HepG2 (cell line): Measurements from ENCODE around the gene BICRAL. TPM values are rescaled to one million over a fixed set of nuclear protein-coding genes. Genes with fewer than 3 reads are reported as not detected.

Source experiments
- CAMTA2 ChIP-seq: sonication (generic); formaldehyde crosslinking; IDR thresholded peaks from 2 replicates; pipeline ENCODE4 v1.4.0; 2020; ENCODE audit warnings: mild to moderate bottlenecking, missing genetic modification reagents, borderline replicate concordance
- CENPT ChIP-seq: sonication (generic); formaldehyde crosslinking; IDR thresholded peaks from 2 replicates; pipeline ENCODE4 v1.8.0; 2022; ENCODE audit warnings: low read depth, mild to moderate bottlenecking, moderate library complexity, missing genetic modification reagents
- HDAC1 ChIP-seq: sonication (generic); formaldehyde crosslinking; IDR thresholded peaks from 2 replicates; pipeline ENCODE4 v1.5.1; 2020; ENCODE audit warnings: mild to moderate bottlenecking, missing genetic modification reagents
- HNRNPK ChIP-seq: fragments of 200-400 bp; formaldehyde crosslinking; IDR thresholded peaks from 2 replicates; pipeline ENCODE4 v1.6.1; 2018; ENCODE audit warnings: low read length, low read depth, moderate library complexity, mild to moderate bottlenecking; ENCODE audit not compliant: poor library complexity, severe bottlenecking
- MEIS1 ChIP-seq: sonication (generic); formaldehyde crosslinking; IDR thresholded peaks from 2 replicates; pipeline ENCODE4 v1.9.0; 2021; ENCODE audit warnings: mild to moderate bottlenecking, missing genetic modification reagents, moderate library complexity, borderline replicate concordance
- MYC ChIP-seq: sonication (generic); formaldehyde crosslinking; IDR thresholded peaks from 2 replicates; pipeline ENCODE4 v1.9.0; 2021; ENCODE audit warnings: missing genetic modification reagents, borderline replicate concordance
- NFRKB ChIP-seq: fragments of 450-650 bp; IDR thresholded peaks from 2 replicates; pipeline ENCODE4 v1.6.1; 2017
- NKX3-1 ChIP-seq: sonication (generic); formaldehyde crosslinking; IDR thresholded peaks from 2 replicates; pipeline ENCODE4 v1.5.0; 2020; ENCODE audit warnings: missing genetic modification reagents
- STAT6 ChIP-seq: sonication (generic); formaldehyde crosslinking; IDR thresholded peaks from 2 replicates; pipeline ENCODE4 v1.4.0; 2020; ENCODE audit warnings: missing genetic modification reagents, mild to moderate bottlenecking, borderline replicate concordance
- TP53 ChIP-seq: sonication (generic); formaldehyde crosslinking; conservative IDR thresholded peaks from 2 replicates; pipeline ENCODE4 v1.4.0; 2020; ENCODE audit warnings: missing genetic modification reagents
- ZIK1 ChIP-seq: sonication (generic); formaldehyde crosslinking; IDR thresholded peaks from 2 replicates; pipeline ENCODE4 v1.5.0; 2020; ENCODE audit warnings: mild to moderate bottlenecking, low read depth, missing genetic modification reagents, borderline replicate concordance
- ZNF18 ChIP-seq: sonication (generic); formaldehyde crosslinking; IDR thresholded peaks from 2 replicates; pipeline ENCODE4 v1.8.0; 2022; ENCODE audit warnings: mild to moderate bottlenecking, missing genetic modification reagents; ENCODE audit not compliant: insufficient replicate concordance
- ZNF646 ChIP-seq: sonication (generic); formaldehyde crosslinking; IDR thresholded peaks from 2 replicates; pipeline ENCODE4 v1.9.0; 2021; ENCODE audit warnings: mild to moderate bottlenecking, missing genetic modification reagents
- ZNF740 ChIP-seq: sonication (generic); formaldehyde crosslinking; IDR thresholded peaks from 2 replicates; pipeline ENCODE4 v1.4.0; 2020; ENCODE audit warnings: missing genetic modification reagents
- ZNF792 ChIP-seq: IDR thresholded peaks from 2 replicates; pipeline ENCODE4 v1.6.1; 2016
- polyA plus RNA-seq, 8 experiments: library from polyadenylated mRNA; depleted of rRNA in 3 of 8; stranded (reverse) in 7 of 8; unstranded in 1 of 8; fragments of >200 nt; fragmentation: Illumina TruSeq in 4 of 8; extraction: Trizol in 4 of 8; gene quantifications; 2 replicates each; pipeline versions ENCODE4 v1.2.1 to v1.2.3, GENCODE V29; 2011 to 2016; ENCODE audit warnings: low read depth in 4 of 8, missing spikeins in 1 of 8, mixed read lengths in 1 of 8; ENCODE audit not compliant: insufficient read depth in 1 of 8
- total RNA-seq, 5 experiments: library from RNA; depleted of rRNA; stranded (reverse); fragments of >200 nt; fragmentation: Illumina TruSeq; extraction: Trizol; gene quantifications; 2 replicates each; pipeline ENCODE4 v1.2.3, GENCODE V29; 2016; ENCODE audit warnings: low read depth in 1 of 5

The BICRAL gene
- total and polyA plus RNA-seq, 2 of the 13 experiments (the other 11 are each of a cell fraction or from before 2014, with no cell fraction given) = 5.0 to 13.5 TPM

GRCh38 chr6:42783177-42783875, 1.5 kb downstream of the BICRAL start (continued):
- TF ChIP-seq ZNF646 (CRISPR knock-in tag) (no peak), NKX3-1 (peak; percentile 83), CENPT (CRISPR knock-in tag) (peak; percentile 58; the same call in 1 of the 2 replicates), MYC (CRISPR knock-in tag) (peak; percentile 96), TP53 (CRISPR knock-in tag) (peak; percentile 60; the same call in 1 of the 2 replicates), ZNF792 (CRISPR knock-in tag) (peak; percentile 72), HDAC1 (CRISPR knock-in tag) (no peak; the same call in 1 of the 2 replicates), ZIK1 (CRISPR knock-in tag) (peak; percentile 86), ZNF740 (CRISPR knock-in tag) (peak; percentile 100), MEIS1 (CRISPR knock-in tag) (no peak; the same call in 1 of the 2 replicates), ZNF18 (CRISPR knock-in tag) (no peak), CAMTA2 (CRISPR knock-in tag) (peak; percentile 89), STAT6 (CRISPR knock-in tag) (peak; percentile 22; the same call in 1 of the 2 replicates), NFRKB (peak; percentile 91), HNRNPK (peak; percentile 76)
